B cell (primary cell): Measurements from ENCODE around the gene MYH15. TPM values are rescaled to one million over a fixed set of nuclear protein-coding genes. Genes with fewer than 3 reads are reported as not detected.
A peak's percentile ranks its signal among the peaks of the same experiment; 100 is the strongest.

Experiments
- ATAC-seq: fragments of 200-7000 bp; cut with Tn5 transposase; one replicate; pipeline ENCODE4 v1.10.0; 2021; ENCODE audit warnings: low read depth, mild to moderate bottlenecking, moderate number of reproducible peaks, moderate library complexity
- CTCF ChIA-PET: fragments of 350-600 bp; sonication (Branson Sonifier 250); formaldehyde crosslinking; loops from one replicate; lab custom pipeline; 2021; ENCODE audit warnings: antibody characterized with exemption, inconsistent platforms; lab: Charles Lee
- POLR2A ChIA-PET: fragments of 350-600 bp; sonication (Branson Sonifier 250); formaldehyde crosslinking; loops from one replicate; lab custom pipeline; 2021; ENCODE audit warnings: antibody characterized with exemption; lab: Charles Lee
- DNase-seq: peaks from one replicate; pipeline ENCODE4 v3.0.0; 2013
- H2AFZ ChIP-seq: 2 replicates; pipeline ENCODE4 v1.6.1; 2012; ENCODE audit warnings: mild to moderate bottlenecking, low read depth, low read length; ENCODE audit not compliant: insufficient read depth, poor library complexity, severe bottlenecking
- H3K27ac ChIP-seq, 2 donors: 1 replicate in 1 of 2; 2 replicates in 1 of 2; pipeline ENCODE4 v1.5.1; 2012 to 2013; ENCODE audit warnings: low read length in 2 of 2, mild to moderate bottlenecking in 2 of 2, moderate library complexity in 1 of 2
- H3K27me3 ChIP-seq, 4 experiments: fragments of 200-600 bp in 1 of 4; sonication (generic) in 1 of 4; replicated peaks in 1 of 4; 1 replicate in 2 of 4; 2 replicates in 2 of 4; pipeline versions ENCODE4 v1.6.1 to v1.7.0; 2013 to 2016; ENCODE audit warnings: low read length in 3 of 4, mild to moderate bottlenecking in 2 of 4, mixed read lengths in 1 of 4, moderate library complexity in 1 of 4; ENCODE audit not compliant: insufficient read depth in 4 of 4, control insufficient read depth in 3 of 4; ENCODE audit errors: control extremely low read depth in 1 of 4
- H3K36me3 ChIP-seq, 2 experiments: replicated peaks in 1 of 2; 1 replicate in 1 of 2; 2 replicates in 1 of 2; pipeline versions ENCODE4 v1.6.1 to v1.7.1; 2013; ENCODE audit warnings: low read length in 1 of 2; ENCODE audit not compliant: insufficient read depth in 2 of 2, control insufficient read depth in 1 of 2; ENCODE audit errors: control extremely low read depth in 1 of 2, extremely low read depth in 1 of 2
- H3K4me1 ChIP-seq, 2 donors: fragments of 200-600 bp in 1 of 2; sonication (generic) in 1 of 2; 1 replicate in 1 of 2; 2 replicates in 1 of 2; pipeline versions ENCODE4 v1.5.1 to v1.6.1; 2013 to 2017; ENCODE audit warnings: low read length in 2 of 2; ENCODE audit not compliant: control insufficient read depth in 2 of 2, insufficient read depth in 2 of 2
- H3K4me2 ChIP-seq: replicated peaks from 2 replicates; pipeline ENCODE3; 2012; ENCODE audit warnings: mild to moderate bottlenecking, low read depth, low read length; ENCODE audit not compliant: poor library complexity, severe bottlenecking
- H3K4me3 ChIP-seq, 5 experiments: fragments of 200-600 bp in 1 of 5; sonication (generic) in 1 of 5; 1 replicate in 3 of 5; 2 replicates in 2 of 5; pipeline versions ENCODE4 v1.5.1 to v1.7.0; 2011 to 2016; ENCODE audit warnings: low read length in 4 of 5, mild to moderate bottlenecking in 4 of 5, low read depth in 2 of 5, control low read depth in 1 of 5, moderate library complexity in 1 of 5; ENCODE audit not compliant: insufficient read depth in 1 of 5; ENCODE audit errors: control extremely low read depth in 1 of 5, extremely low read depth in 1 of 5
- H3K79me2 ChIP-seq: fragments of 200-600 bp; sonication (generic); one replicate; pipeline ENCODE4 v1.6.0; 2016; ENCODE audit warnings: low read length; ENCODE audit not compliant: control insufficient read depth, insufficient read depth
- H3K9ac ChIP-seq: fragments of 200-600 bp; sonication (generic); 2 replicates; pipeline ENCODE4 v1.6.1; 2017; ENCODE audit warnings: mild to moderate bottlenecking, low read length, moderate library complexity
- H3K9me3 ChIP-seq, 3 donors: one replicate each; pipeline versions ENCODE4 v1.6.1 to v1.7.1; 2013; ENCODE audit warnings: low read length in 2 of 3; ENCODE audit not compliant: control insufficient read depth in 2 of 3, insufficient read depth in 1 of 3; ENCODE audit errors: control extremely low read depth in 1 of 3
- H4K20me1 ChIP-seq: 2 replicates; pipeline ENCODE4 v1.6.0; 2012; ENCODE audit warnings: mild to moderate bottlenecking, low read length; ENCODE audit not compliant: insufficient read depth, control insufficient read depth, poor library complexity, severe bottlenecking
- H3K27ac Mint-ChIP-seq: one replicate; pipeline ENCODE4 v1.8.0; 2021; ENCODE audit warnings: mixed read lengths
- H3K27me3 Mint-ChIP-seq: one replicate; pipeline ENCODE4 v1.8.0; 2021; ENCODE audit warnings: mixed read lengths
- H3K4me1 Mint-ChIP-seq: one replicate; pipeline ENCODE4 v1.8.0; 2021; ENCODE audit warnings: mixed read lengths
- H3K4me3 Mint-ChIP-seq: one replicate; pipeline ENCODE4 v1.8.0; 2021; ENCODE audit warnings: mixed read lengths
- H3K9me3 Mint-ChIP-seq: one replicate; pipeline ENCODE4 v1.8.0; 2022; ENCODE audit warnings: mixed read lengths; ENCODE audit not compliant: insufficient read depth
- EZH2 ChIP-seq: IDR thresholded peaks from 2 replicates; pipeline ENCODE4 v1.6.1; 2012; ENCODE audit warnings: borderline replicate concordance, low read depth, mild to moderate bottlenecking, moderate library complexity, low read length; ENCODE audit not compliant: insufficient read depth, poor library complexity, severe bottlenecking
- WGBS: methylation state at CpG from one replicate; pipeline ENCODE4 v1.1.5; 2013; ENCODE audit warnings: missing lambda C conversion rate; ENCODE audit not compliant: insufficient coverage; 5-methylcytosine and 5-hydroxymethylcytosine counted together
- intact Hi-C: fragments of 100-400 bp; cut with micrococcal nuclease; formaldehyde crosslinking; loops from one replicate; pipeline ENCODE4 v1.10.0; 2022
- polyA plus RNA-seq: library from polyadenylated mRNA; depleted of rRNA; stranded (reverse); fragments of >200 nt; gene quantifications from 2 replicates; pipeline ENCODE4 v1.2.3, GENCODE V29; 2012
- total RNA-seq, 2 donors: library from RNA; stranded (reverse); fragments of 120-200 nt in 1 of 2; gene quantifications; 1 replicate in 1 of 2; 2 replicates in 1 of 2; pipeline versions ENCODE4 v1.2.3 to v1.2.4, GENCODE V29; 2013 to 2022
- TF ChIP-seq, protein P1 (sequence below): fragments of 200-600 bp; IDR thresholded peaks from one replicate; pipeline ENCODE4 v1.8.0; 2022; ENCODE audit warnings: antibody characterized with exemption, mild to moderate bottlenecking

The MYH15 gene
- total and polyA plus RNA-seq, 2 donors (not counting 1 experiment from before 2014, with no cell fraction given): 0.06 TPM; not detected in 1

DNA sequence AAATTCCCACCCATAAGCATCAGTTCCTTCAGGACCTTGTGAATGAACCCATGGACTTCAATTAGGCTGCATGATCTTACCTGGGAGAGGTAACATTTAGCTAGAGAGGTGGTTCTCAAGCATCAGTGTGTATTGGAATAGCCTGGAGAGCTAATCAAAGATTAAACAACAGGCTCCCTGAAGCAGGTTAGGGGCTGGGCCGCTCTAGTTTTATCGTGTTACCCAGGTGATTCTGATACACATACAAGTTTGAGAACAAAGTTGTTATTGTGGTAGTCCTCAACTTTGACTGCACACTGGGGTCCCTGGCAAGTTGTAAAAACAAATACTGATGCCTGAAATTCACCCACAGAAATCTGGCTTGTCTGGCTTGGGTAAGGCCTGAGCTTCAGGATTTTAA, 31.2 kb downstream of the MYH15 start:
- POLR2A ChIA-PET: no interaction called here
- Histone ChIP-seq H3K79me2 (no peaks in the 10 kb centered on the region), H3K4me3 (no peak overlapping the region), H3K27me3 (no peaks in the 10 kb centered on the region), H3K27ac (no peak overlapping the region), H3K36me3 (no peaks in the 10 kb centered on the region), H3K4me2 (no peak overlapping the region), H3K9ac (no peak overlapping the region), H3K4me1 (peaks cover 4 to 6% of the 10 kb centered on the region in 2 donors), H3K9me3 (peaks cover 0 to 3% (median 0%) of the 10 kb centered on the region in 3 donors), H2AFZ (no peak overlapping the region), H4K20me1 (no peaks in the 10 kb centered on the region)
- WGBS: 93% methylated on average over 2 of the region's 2 CpGs
- no peak overlapping the region for H3K4me3 Mint-ChIP-seq
- peaks cover 4% of the 10 kb centered on the region for H3K27me3 Mint-ChIP-seq
- H3K9me3 Mint-ChIP-seq: no peaks in the 10 kb centered on the region
- no peak for ATAC-seq
- no peak overlapping the region for H3K27ac Mint-ChIP-seq
- H3K4me1 Mint-ChIP-seq: peaks cover 12% of the 10 kb centered on the region
- intact Hi-C loops: loop anchor here (5.0 to 10.0 kb wide), 3 partner anchors 257 to 802 kb away; partner anchors contain the start of gene IFT57
- CTCF ChIA-PET: interaction anchor here (1.0 to 4.1 kb wide), 7 partner anchors 9 to 1243 kb away, joined by 3 to 32 read pairs (median 20); no protein-coding TSS in a partner anchor
- TF ChIP-seq, protein P1, sequence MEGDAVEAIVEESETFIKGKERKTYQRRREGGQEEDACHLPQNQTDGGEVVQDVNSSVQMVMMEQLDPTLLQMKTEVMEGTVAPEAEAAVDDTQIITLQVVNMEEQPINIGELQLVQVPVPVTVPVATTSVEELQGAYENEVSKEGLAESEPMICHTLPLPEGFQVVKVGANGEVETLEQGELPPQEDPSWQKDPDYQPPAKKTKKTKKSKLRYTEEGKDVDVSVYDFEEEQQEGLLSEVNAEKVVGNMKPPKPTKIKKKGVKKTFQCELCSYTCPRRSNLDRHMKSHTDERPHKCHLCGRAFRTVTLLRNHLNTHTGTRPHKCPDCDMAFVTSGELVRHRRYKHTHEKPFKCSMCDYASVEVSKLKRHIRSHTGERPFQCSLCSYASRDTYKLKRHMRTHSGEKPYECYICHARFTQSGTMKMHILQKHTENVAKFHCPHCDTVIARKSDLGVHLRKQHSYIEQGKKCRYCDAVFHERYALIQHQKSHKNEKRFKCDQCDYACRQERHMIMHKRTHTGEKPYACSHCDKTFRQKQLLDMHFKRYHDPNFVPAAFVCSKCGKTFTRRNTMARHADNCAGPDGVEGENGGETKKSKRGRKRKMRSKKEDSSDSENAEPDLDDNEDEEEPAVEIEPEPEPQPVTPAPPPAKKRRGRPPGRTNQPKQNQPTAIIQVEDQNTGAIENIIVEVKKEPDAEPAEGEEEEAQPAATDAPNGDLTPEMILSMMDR: no peak
- TF ChIP-seq EZH2: no peak
- DNase-seq: no peak

DNA sequence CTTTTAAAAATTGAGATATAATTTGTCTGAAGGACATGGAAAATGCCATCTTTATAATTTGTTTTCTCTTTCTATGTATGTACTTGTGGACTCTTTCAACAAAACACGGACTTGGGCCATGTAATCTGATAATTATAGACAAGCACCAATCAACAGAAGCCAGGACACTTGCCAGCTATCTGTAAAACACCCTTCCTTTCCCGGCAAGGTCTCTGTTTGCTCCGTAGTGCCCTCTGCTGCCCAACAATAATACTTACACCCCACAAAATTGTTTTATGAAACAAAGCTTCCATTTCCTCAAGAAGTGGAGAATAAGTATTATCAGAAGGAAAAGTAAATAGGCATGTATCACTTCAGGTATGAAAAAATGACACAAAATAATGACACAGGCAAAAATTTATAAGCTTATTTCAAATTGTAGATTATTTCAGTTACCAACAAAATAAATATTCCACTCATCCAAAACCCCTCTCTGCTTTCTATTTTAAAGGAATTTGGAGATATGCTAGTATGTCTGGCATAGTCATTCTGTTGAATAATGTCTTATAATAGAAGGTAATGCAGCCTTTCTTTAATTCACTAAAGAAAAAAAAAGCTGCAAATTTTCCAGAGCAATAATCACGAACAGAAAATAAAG, 32.8 kb downstream of the MYH15 start:
- POLR2A ChIA-PET: no interaction called here
- Histone ChIP-seq H3K27ac (no peak overlapping the region), H3K9ac (no peak overlapping the region), H3K4me1 (peaks cover 4 to 6% of the 10 kb centered on the region in 2 donors), H4K20me1 (no peaks in the 10 kb centered on the region), H3K36me3 (no peaks in the 10 kb centered on the region), H3K4me3 (no peak overlapping the region), H3K27me3 (no peaks in the 10 kb centered on the region), H3K4me2 (no peak overlapping the region), H2AFZ (no peak overlapping the region), H3K79me2 (no peaks in the 10 kb centered on the region), H3K9me3 (peaks cover 0 to 3% (median 0%) of the 10 kb centered on the region in 3 donors)
- ATAC-seq (peak; percentile 77), DNase-seq (peak; percentile 72)
- peaks cover 12% of the 10 kb centered on the region for H3K4me1 Mint-ChIP-seq
- CTCF ChIA-PET: interaction anchor here (0.6 to 4.1 kb wide), 46 partner anchors 9 to 1242 kb away, joined by 3 to 32 read pairs (median 4); no protein-coding TSS in a partner anchor
- no peaks in the 10 kb centered on the region for H3K9me3 Mint-ChIP-seq
- intact Hi-C loops: loop anchor here (1.0 to 10.0 kb wide), 6 partner anchors 255 to 1241 kb away; partner anchors contain the start of gene IFT57
- TF ChIP-seq EZH2: no peak
- TF ChIP-seq, protein P1: peak; percentile 89
- H3K27ac Mint-ChIP-seq: no peak overlapping the region
- peaks cover 4% of the 10 kb centered on the region for H3K27me3 Mint-ChIP-seq
- no peak overlapping the region for H3K4me3 Mint-ChIP-seq
- no CpG with 5 or more reads among the region's 4 CpGs for WGBS
